HG02759 (cell line): Measurements from ENCODE around the gene NEDD4L.
A peak's percentile ranks its signal among the peaks of the same experiment; 100 is the strongest.

Experiments
- ATAC-seq: cut with Tn5 transposase; IDR thresholded peaks from one replicate; pipeline ENCODE4 v1.9.1; 2021; ENCODE audit warnings: mild to moderate bottlenecking, moderate library complexity; ENCODE audit not compliant: unreplicated experiment

Gene NEDD4L

DNA sequence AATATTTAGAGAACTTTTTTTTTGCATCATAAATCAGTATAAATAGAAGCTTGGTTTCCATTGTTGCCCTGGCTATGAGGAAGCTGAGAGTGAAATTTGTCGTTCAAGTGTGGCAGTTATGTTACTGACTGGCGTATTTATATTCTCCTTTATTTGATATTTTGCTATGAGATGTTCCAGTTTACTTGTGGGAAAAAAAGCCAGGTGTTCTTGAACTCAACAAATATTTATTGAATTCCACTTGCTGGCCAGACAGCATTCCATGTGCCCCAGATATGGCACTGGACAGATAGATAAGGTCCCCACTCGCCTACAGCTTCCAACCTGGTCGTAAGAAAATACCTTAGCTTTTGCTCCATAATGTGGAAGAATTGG lies 44.7 kb downstream of the NEDD4L start:
- no peak for ATAC-seq

- ATAC-seq: peak; percentile 91
Measured at GRCh38 chr18:58091099-58091611, 47.1 kb downstream of the NEDD4L start.

GRCh38 chr18:58093311-58093803 lies 49.3 kb downstream of the NEDD4L start:
- ATAC-seq: no peak

DNA sequence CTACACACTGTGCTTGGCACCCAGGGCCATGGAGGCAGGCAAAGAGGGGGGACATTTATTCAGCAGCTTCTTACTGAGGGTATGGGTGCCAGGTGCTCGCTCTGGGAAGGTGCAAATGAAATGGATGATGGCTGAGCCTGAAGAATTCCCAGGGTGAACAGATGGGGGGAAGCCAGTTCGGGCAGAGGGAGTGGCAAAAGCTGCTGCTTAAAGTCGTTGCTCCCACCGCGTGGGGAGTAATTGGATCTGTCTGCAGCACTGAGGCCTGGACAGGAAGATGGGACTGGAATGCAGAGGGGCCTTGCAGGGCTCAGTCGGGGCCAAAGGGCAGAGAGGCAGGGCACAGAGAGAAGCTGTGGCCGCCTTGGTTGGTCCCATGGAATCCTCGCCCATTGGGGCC lies 51.2 kb downstream of the NEDD4L start:
- no peak for ATAC-seq

GRCh38 chr18:58095655-58096054 lies 51.6 kb downstream of the NEDD4L start:
- no peak for ATAC-seq

- ATAC-seq: no peak
Measured at GRCh38 chr18:58096658-58097057, 52.6 kb downstream of the NEDD4L start.

DNA sequence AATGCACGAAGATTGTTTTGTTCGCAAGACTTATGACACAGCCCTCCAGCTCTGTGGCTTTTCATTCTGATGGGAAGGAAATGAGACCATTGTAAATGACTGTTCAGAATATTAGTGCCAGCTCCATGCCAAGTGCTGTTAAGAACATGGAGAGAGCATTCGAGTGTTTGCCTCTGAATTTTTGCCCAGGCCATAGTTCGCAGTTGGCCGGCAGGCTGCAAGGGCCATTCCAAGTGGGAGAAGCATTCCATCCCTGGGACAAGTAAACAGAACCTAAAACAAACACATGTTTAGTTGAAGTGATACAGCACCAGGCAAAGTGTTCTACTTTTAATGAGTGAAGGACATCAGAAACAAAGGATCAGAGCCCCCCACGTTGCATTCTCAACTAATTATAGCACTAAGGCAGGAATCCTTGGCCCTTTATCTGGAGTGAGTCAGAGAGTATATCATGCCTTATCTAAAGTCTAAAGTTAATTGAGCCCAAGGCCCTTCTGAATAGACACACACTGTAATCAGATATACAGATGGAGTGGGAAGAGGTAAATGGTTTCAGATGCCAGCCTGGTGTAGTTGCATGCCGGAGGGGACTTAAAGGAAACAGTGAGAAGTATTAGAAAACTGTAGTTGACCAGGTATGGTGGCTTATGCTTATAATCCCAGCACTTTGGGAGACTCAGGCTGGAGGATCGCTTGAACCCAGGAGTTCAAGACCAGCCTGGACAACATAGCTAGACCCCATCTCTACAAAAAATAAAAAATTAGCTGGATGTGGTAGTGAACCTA lies 53.3 kb downstream of the NEDD4L start:
- no peak for ATAC-seq

- ATAC-seq: no peak
Measured at GRCh38 chr18:58097907-58098166, 53.8 kb downstream of the NEDD4L start.

GRCh38 chr18:58098706-58099105 lies 54.7 kb downstream of the NEDD4L start:
- ATAC-seq: no peak

- peak; percentile 54 for ATAC-seq
Measured at GRCh38 chr18:58100154-58100553, 56.1 kb downstream of the NEDD4L start.

- ATAC-seq: no peak
Measured at GRCh38 chr18:58101291-58101794, 57.3 kb downstream of the NEDD4L start.

- no peak for ATAC-seq
Measured at GRCh38 chr18:58102018-58102417, 58.0 kb downstream of the NEDD4L start.

- ATAC-seq: no peak
Measured at GRCh38 chr18:58102875-58103274, 58.8 kb downstream of the NEDD4L start.

DNA sequence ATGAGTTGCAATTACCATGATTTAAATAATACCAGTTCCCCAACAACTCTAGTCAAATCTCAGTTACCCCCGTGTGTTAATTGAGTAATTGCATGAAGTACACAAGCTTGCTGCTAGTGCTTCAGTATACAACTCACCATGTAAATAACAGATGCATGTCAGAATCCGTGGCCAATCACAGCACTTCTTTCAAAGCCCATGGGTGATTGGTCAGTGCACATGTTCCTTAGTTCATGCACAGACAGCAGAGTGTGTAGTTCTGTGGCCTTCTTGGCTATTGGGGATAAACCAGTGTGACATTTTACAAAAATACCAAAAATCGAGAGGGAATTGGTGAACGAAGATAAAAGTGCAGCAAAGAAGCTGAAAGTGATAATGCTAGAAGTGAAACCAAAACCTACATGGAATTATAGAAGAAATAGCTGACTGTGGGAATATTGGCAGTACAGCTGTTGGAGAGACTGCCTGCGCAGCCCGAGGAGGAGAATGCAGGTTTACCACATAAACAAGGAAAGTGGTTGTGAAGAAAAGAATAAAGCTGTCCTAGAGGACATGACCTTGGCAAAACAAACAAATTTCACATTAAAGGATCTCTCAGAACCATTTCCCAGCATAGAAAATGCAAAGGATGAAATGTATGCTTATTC lies 59.4 kb downstream of the NEDD4L start:
- no peak for ATAC-seq

DNA sequence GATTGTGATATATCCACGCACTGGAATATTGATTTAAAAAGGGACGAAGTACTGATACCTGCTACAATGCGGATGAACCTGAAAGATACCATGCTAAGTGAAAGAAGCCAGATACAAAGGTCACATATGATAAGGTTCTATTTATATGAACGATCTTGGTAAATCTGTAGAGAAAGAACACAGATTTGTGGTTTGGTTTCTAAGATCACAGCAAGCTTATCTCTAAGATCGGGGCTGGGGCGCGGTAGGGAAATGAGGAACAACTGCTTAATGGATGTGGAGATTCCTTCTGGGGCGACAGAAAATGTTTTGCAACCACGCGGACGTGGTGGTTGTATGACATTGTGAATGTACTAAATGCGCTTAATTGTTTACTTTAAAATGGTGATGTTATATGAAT lies 60.1 kb downstream of the NEDD4L start:
- ATAC-seq: no peak

- ATAC-seq: no peak
Measured at GRCh38 chr18:58105206-58105887, 61.3 kb downstream of the NEDD4L start.

DNA sequence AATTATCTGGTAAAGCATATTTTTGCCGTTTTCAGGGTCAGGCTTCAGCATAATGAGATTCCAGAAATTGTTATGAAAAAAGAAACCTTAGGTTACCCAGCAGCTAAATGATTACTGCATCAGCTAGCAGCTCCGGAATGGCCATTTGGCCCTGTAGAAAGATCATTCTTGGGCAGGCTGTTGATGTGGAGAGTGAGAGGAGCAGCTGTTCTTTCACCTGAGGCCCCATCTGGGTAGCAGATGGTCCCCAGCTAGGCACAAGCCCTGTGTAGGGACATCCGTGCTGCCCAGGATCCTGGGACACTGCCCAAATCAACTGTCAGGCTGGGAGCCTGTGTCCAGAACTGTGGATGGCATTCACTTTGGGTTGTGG lies 61.8 kb downstream of the NEDD4L start:
- no peak for ATAC-seq

DNA sequence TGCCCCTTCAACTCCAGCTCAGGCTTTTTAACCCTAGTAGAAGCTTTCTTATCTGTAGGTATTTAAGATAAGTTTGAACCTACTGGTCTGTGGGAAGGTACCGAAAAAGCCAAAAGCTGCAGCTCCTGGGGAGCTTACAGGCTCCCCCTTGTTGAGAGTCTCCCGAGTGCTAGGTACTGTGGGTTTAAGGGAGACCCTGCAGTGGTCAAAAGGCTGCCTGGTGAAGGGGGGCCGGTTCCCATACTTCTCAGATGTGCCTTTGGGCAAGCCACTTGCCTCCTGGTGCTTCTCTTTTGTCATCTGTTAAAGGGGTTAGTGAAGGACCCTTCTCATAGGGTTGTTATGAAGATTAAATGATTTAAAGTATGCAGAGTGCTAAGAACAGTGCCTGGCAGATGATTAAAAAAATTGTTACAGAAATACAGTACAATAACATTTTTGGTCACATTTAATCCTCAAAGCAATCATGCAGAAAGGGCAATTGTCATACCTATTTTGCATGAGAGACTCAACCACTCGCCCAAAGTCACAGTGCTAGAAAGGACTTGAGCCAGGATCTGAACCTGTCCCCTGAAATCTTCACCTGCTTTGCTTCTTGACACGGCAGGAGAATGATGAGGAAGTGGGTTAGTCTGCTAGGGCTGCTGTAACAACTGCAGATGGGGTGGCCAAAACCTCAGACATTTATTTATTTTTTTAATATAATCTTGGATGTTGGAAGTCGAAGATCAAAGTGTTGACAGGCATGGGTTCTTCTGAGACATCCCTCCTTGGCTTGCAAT lies 62.5 kb downstream of the NEDD4L start:
- ATAC-seq: no peak

DNA sequence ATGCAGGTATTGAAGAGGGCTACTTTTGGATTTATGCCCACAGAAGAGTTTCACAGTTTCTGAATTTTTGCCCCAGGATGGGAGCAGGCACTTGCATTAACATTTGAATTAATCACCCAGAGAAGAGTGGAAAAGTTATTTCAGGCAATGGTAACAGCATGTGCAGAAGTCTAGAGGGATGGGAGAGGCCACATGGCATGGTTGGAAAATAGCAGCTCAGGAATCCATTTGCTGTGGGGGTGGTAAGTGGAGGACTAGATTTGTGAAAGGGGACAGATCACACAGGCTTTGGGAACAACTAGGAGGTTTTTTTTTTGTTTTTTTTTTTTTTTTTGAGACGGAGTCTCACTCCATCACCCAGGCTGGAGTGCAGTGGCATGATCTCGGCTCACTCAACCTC lies 65.2 kb downstream of the NEDD4L start:
- ATAC-seq: no peak

DNA sequence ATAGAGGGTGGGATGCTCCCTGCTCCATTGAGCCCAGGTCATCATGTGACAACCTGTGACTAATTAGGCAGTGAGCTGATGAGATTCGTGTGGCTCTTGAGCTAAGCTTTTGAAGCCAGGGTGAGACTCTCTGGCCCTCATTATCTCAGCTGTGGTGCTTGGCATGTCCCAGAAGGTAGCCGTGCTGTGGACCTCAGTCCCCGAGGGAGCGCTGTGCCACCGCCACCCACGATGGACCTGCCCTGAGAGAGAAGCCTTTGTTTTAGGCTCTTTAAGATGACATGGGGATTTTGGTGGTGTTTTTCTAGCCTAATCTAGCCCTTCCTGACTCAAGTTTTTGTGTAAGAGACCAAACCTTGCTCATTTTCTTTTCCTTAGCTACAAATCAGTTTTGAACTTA lies 66.4 kb downstream of the NEDD4L start:
- peak; percentile 43 for ATAC-seq

DNA sequence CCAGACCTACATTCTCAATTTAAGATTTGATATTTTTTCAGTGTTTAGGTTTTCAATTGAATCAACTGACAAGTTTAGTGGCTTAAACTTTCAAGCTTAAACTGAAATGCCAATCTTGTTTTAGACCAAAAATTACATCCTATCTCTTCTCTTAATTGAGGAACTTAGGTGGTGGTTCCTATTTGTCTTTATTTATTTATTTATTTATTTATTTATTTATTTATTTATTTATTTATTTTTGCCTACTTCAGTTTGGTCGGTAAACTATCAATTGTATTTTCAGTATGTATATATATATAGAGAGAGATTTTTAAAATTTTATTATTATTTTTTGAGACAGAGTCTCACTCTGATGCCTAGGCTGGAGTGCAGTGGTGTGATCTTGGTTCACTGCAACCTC lies 68.1 kb downstream of the NEDD4L start:
- no peak for ATAC-seq
